NCI-H748 treated with DMSO at 0.1 percent for 48 hours (cell line): ENCODE data around the gene NXPE3.

Source experiments
- DNase-seq: peaks from one replicate; lab custom pipeline; 2025; lab: John Stamatoyannopoulos, UW

The NXPE3 gene

DNA sequence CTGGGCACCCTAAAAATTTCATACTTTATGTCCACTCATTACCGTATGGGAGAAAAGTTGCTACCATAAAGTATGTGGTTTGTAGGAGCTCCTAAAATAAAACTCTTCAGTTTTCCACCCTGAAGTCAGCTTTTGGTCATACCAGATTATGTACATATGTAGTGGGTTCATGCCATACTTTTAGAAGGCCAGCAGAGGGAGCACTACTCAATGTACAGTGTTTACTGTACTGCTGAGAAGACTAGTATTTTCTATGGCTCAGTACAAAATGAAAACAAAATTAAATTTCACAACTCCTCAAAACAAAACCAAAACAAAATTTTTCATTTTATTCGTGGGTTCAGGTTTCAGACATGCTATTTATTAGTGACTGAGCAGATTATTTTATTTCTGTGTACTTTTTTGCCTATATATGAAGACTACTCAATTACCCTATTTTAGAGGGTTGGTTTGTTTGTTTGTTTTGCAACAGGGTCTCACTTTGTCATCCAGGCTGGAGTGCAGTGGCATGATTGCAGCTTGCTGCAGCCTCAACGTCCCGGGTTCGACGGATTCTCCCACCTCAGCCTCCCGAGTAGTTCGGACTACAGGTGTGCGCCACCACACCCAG, 24.3 kb downstream of the NXPE3 start:
- peak; percentile 44 for DNase-seq

DNA sequence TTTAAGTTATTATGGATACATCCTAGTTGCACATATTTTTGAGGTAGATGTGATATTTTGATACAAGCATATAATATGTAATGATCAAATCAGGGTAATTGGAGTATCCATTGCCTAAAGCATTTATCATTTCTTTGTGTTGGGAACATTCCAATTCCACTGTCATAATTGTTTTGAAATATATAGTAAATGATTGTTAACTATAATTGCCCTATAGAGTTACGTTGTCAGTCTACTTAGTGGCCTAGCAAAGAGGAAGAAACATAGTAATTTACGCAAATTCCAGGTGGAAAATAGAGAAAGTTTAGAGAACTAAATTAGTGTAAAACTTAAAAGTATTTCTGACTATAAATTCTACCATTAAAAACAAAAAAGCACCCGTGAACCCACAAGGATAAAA, 24.9 kb downstream of the NXPE3 start:
- no peak for DNase-seq

GRCh38 chr3:101806491-101806890, 27.5 kb downstream of the NXPE3 start:
- no peak for DNase-seq

GRCh38 chr3:101807888-101808287, 28.9 kb downstream of the NXPE3 start:
- no peak for DNase-seq

GRCh38 chr3:101809178-101810021, 30.4 kb downstream of the NXPE3 start:
- no peak for DNase-seq

DNA sequence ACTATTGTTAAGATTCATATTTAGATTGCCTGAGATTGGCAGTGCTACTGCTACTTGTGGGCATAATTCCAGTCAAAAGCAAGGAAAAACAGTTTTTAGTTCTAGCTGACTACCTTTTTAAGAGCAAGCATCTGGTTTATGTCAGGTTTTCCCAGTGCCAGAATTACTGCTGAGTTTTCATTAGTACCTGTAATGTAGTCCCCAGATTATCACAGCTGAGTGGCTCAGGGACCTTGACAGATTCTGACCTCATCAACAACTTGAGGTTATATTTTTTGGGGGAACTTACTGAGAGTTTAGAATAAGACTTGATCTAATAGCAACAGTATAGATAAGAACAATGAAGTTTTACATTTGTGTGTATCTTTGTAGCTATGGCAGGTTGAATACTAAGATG, 31.0 kb downstream of the NXPE3 start:
- no peak for DNase-seq

DNA sequence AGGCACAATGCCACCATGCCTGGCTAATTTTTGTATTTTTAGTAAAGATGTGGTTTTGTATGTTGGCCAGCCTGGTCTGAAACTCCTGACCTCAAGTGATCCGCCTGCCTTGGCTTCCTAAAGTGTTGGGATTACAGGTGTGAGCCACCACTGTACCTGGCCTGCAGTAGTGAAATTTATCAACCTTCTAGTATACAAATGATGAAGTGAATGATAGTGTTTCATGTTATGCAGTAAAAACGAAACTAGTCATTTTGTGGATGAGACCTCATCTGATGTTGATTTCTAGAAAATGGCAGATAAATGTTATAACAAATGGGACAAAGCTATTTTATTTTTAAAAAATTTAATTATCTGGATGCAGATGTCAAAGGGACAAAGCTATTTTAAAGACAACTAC, 32.9 kb downstream of the NXPE3 start:
- DNase-seq = no peak

DNA sequence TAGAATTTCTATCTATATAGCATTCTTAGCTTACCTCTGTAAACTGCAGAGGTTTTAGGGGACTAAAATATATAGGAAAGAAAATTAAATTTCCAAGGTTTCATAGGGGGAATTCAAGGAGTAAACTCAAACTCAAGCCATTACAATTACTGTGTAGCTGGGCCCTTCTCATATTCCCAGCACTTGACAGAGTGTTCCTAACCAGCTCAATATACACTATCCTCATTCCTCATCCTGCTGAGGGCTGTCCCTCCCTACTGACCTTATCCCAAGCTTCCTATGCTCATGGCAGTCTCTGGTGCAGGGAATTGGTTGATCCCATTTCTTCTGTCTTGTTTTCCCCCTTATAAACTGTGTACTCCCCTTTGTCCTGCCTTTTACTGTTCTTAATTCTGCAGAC, 33.9 kb downstream of the NXPE3 start:
- no peak for DNase-seq

GRCh38 chr3:101813817-101814440, 34.9 kb downstream of the NXPE3 start:
- no peak for DNase-seq

- no peak for DNase-seq
Measured at GRCh38 chr3:101814835-101815234, 35.8 kb downstream of the NXPE3 start.

DNA sequence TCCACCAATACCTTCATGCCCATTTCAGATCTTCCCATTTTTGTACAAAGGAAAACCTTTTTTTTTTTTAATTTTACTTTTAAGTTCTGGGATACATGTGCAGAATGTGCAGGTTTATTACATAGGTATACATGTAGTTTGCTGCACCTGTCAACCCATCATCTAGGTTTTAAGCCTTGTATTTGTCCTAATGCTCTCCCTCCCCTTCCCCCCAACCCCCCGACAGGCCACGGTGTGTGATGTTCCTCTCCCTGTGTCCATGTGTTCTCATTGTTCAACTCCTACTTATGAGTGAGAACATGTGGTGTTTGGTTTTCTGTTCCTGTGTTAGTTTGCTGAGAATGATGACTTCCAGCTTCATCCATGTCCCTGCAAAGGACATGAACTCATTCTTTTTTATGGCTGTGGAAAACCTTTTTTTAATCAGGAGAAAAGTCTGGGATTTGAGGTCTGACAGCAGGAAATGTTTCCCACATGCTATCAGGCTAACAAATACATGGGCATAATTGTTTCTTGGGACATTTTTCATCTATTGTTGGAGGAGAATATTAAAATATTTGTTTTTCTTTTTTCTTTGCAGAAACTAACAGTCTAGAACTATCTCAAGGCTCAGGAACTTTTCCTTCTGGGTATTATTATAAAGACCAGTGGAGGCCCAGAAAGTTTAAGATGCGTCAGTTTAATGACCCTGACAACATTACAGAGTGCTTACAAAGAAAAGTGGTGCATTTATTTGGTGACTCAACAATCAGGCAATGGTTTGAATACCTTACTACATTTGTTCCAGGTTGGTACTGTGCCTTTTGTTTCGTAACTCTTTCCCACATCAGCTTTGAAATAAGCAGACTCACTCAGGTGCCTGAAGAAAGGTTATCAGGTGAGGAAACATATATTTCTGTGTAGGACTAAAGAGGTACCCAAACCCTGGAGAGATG, 37.5 kb downstream of the NXPE3 start:
- no peak for DNase-seq

DNA sequence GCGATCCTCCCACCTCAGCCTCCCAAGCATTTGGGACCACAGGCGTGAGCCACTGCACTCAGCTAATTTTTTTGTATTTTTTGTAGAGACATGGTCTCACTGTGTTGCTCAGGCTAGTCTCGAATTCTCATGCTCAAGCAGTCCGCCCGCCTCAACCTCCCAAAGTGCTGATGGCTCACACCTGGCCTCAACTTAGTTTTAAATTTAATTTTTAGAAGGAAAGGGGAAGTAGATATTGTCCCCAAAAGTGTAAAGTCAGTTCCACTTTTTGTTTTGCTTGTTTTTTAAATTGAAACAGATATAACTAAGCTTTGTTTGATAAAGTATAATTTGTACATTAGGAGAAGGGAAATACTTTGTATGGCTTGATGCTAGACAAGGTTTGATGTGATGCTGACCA, 39.0 kb downstream of the NXPE3 start:
- DNase-seq = no peak

DNA sequence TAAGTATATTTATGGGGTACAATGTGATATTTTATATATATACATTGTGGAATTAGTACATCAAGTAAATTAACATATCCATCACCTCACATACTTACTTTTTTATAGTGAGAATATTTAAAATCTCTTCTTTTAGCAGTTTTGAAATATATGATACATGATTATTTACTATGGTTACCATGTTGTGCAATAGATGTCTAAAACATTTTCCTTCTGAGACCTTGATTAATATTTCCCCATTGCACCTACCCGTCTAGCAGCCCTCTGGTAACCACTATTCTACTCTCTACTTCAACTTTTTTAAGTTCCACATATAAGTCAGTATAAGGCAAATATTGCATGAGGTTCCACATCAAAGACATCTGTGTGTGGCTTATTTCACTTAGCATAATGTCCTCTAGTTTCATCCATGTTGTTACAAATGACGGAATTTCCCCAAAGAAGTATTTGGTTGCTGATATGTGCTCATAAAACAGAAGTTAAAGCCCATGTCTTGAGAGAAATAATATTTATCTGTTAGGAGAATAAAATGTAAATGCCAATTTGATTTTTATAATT, 40.7 kb downstream of the NXPE3 start:
- no peak for DNase-seq

DNA sequence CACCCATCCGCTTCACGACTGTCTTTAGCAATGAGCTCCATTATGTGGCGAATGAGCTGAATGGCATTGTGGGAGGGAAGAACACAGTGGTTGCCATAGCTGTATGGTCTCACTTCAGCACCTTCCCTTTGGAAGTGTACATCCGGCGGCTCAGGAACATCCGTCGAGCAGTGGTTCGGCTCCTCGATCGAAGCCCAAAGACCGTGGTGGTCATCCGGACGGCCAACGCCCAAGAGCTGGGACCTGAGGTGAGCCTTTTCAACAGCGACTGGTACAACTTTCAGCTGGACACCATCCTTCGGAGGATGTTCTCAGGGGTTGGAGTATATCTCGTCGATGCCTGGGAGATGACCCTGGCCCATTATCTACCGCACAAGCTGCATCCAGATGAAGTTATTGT, 42.5 kb downstream of the NXPE3 start:
- DNase-seq = no peak

DNA sequence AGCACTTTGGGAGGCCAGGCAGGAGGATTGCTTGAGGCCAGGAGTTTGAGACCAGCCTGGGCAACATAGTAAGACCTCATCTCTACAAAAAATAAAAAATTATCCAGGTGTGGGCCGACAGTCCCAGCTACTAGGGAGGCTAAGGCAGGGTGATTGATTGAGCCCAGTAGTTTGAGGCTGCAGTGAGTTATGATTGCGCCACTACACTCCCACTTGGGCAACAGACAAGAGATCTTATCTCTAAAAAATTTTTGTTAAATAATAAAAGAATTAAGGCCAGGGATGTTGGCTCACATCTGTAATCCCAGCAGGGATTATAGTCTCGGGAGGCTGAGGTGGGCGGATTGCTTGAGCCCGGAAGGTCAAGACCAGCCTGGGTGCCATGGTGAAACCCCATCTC, 44.5 kb downstream of the NXPE3 start:
- no peak for DNase-seq

DNA sequence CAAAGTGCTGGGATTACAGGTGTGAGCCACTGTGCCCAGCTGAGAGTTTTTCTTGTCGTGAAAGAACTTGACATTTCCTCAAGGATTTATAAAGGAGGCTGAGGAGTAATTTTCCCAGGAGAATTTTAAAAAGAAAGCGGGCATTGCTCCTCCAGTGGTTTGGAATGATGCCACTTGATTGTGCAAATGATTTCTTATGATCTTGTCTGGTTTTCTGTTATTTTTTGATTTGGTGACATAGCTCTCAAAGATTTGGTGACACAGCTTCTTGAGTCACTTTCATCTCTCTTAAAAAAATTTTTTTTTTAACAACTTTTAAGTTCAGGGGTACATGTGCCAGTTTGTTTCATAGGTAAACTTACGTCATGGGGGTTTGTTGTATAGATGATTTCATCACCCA, 45.7 kb downstream of the NXPE3 start:
- no peak for DNase-seq

DNA sequence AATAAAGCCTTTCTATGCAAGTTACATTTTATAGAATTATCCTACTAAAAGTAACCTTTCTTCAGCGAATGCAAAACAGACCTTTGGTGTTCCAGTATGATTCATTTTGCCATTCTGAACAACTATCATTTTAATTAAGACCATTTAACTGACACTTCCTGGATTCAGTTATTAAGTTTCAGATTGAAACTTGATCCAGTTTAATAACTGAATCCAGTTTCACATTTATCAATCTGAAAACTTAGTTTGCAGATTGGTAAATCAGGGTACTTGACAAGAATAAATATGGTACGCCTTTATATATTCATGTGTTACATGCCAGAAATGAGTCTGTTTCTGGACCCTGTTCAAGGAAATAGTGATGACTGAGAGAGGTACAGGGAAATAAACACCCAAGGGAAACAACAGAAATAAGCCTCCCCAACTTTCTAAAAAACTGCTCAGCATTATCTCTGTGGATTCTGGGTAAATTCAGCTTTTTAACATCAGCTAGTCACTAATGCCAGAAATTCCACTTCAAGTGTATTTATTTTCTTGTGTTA, 47.0 kb downstream of the NXPE3 start:
- no peak for DNase-seq

DNA sequence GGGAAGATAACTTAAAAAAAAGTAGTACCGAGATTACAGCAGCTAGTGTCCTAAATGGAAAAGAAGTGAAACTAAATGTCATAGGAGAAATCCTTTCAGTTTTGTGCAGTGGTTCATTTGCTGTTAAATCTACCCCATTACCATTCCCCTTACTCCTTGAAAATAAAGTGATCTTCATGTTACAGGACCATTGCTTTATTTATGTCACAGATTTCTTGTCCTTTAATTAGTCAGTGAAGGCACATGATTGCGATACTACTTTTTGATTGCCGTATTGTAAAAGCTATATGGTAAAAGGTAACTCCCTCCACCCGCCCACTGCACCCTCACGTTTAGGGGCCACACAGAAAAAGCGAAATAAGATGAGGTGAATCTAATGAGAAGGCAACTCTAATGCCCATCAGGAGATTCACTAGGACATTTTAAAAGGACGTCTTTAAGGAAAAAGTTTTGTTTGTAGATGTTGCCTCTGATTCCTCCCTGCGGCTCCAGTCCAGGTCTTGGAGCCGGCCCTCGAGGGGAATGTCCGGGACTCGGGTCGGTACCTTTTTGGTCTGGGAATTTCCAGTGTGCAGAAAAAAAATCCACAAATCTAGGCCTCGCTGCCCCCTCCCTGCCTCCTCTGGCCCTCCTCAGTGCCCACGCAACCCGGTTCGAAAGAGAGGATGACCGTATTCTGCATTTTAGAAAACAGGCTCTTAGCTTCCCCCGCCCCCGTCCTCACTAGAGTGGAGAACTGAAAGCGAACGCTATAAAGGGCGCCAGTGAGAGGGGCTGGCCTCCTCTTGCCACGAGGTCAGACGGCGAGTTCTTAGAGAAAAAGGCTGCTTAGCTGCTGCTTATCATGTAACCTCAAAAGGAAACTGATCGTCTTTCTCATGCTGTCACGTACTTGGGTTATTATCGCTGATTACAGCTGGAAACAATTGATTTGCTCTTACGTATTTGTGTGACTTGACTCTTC, 48.5 kb downstream of the NXPE3 start:
- DNase-seq = no peak

- DNase-seq = no peak
Measured at GRCh38 chr3:101828276-101828675, 49.3 kb downstream of the NXPE3 start.

GRCh38 chr3:101828691-101829436, 49.9 kb downstream of the NXPE3 start:
- no peak for DNase-seq
